ENCODE results near the gene ST8SIA5.

ST8SIA5 gene

DNA sequence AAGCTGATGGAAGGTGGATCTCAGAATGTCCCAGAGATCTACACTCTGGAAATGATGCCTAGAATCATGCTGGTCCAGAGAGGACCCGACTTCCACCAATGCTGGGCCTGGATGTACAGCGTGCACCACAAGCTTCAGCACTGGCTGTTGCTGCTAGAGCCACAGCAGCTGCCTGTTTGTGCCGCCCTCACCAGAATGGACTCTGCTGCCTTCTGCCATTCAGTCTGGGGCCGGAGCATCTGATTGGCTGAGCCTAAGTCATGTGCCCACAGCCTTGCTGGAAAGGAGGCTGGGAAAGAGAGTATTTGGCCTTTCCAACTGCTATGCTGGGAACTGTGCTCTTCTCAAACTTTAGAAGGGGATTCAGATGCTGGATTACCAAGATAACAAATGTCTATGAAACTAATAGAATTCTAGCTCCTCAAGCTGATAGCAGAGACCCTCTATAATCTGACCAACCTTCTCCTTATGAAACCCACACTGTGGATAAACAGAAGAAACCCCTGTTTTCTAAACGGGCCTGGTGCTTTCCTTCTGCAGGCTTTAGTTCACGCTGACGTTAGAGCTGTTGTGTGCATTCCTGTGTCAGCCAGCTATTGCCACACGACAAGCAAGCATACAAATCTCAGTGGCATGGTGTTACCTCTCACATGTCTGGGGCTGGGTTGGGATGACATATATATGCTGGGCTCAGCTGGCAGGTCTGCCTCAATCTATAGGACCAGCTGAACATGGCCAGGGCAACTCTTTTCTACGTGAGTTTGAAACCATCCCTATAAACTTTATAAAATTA is 95.7 kb downstream of the ST8SIA5 start:
- H3F3A ChIP-seq (ENCODE audit: control insufficient read depth, insufficient read depth), result no peaks in the 10 kb centered on the region
- H4K20me1 ChIP-seq (ENCODE audit: control insufficient read depth, insufficient read depth, low read depth, low read length), result no peaks in the 10 kb centered on the region; the same call in 1 of the 2 replicates
- H3K9me2 ChIP-seq (replicated peaks; ENCODE audit: control insufficient read depth, low read length), result no peaks in the 10 kb centered on the region
- no peak overlapping the region for H3K4me2 ChIP-seq (ENCODE audit: low read length)
- H3K36me3 ChIP-seq (ENCODE audit: control insufficient read depth, low read length), result no peaks in the 10 kb centered on the region
- no peak overlapping the region for H3K27ac ChIP-seq (ENCODE audit: low read depth, low read length)
- H3K79me2 ChIP-seq (ENCODE audit: control insufficient read depth, low read length), result no peaks in the 10 kb centered on the region
- no peaks in the 10 kb centered on the region; the same call in 1 of the 2 replicates for H3K27me3 ChIP-seq (ENCODE audit: control insufficient read depth, low read length)
- no peak overlapping the region for H3K4me3 ChIP-seq (ENCODE audit: low read length)
- no peaks in the 10 kb centered on the region for H3K9me3 ChIP-seq (ENCODE audit: control insufficient read depth, insufficient read depth, low read length)
- TF ChIP-seq CTCF (IDR thresholded peaks at IDR 0.05; ENCODE audit: low read depth, low read length, poor library complexity, severe bottlenecking), result no peak
- no peak for TF ChIP-seq EZH2phosphoT487 (IDR thresholded peaks at IDR 0.05; ENCODE audit: borderline replicate concordance, low read length)
- H3K4me1 ChIP-seq (ENCODE audit: control insufficient read depth, low read length), result no peaks in the 10 kb centered on the region

DNA sequence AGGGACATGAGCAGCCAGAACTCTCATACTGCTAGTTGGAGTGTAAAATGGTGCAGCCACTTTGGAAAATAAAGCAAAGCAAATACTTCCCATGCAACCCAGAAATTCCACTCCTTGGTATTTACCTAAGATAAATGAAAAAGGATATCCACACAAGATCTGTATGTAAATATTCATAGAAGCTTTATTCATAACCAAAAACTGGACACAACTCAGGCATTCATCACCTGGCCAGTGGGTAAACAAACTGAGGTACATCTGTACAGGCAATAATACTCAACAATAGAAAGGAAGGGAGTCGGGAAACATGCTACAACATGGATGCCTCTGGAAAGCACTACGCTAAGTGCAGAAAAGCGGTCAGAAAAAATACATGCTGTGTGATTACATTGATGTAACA is 97.4 kb downstream of the ST8SIA5 start:
- no peak overlapping the region for H3K4me2 ChIP-seq (ENCODE audit: low read length)
- no peaks in the 10 kb centered on the region for H3K4me1 ChIP-seq (ENCODE audit: control insufficient read depth, low read length)
- no peak for TF ChIP-seq EZH2phosphoT487 (IDR thresholded peaks at IDR 0.05; ENCODE audit: borderline replicate concordance, low read length)
- TF ChIP-seq CTCF (IDR thresholded peaks at IDR 0.05; ENCODE audit: low read depth, low read length, poor library complexity, severe bottlenecking), result no peak
- H3K9me3 ChIP-seq (ENCODE audit: control insufficient read depth, insufficient read depth, low read length), result no peaks in the 10 kb centered on the region
- H3F3A ChIP-seq (ENCODE audit: control insufficient read depth, insufficient read depth), result no peaks in the 10 kb centered on the region
- H3K27me3 ChIP-seq (ENCODE audit: control insufficient read depth, low read length), result peaks cover 8% of the 10 kb centered on the region
- no peak overlapping the region for H3K4me3 ChIP-seq (ENCODE audit: low read length)
- H3K9me2 ChIP-seq (replicated peaks; ENCODE audit: control insufficient read depth, low read length), result no peaks in the 10 kb centered on the region
- no peak overlapping the region for H3K27ac ChIP-seq (ENCODE audit: low read depth, low read length)
- H3K79me2 ChIP-seq (ENCODE audit: control insufficient read depth, low read length), result no peaks in the 10 kb centered on the region
- H3K36me3 ChIP-seq (ENCODE audit: control insufficient read depth, low read length), result no peaks in the 10 kb centered on the region
- H4K20me1 ChIP-seq (ENCODE audit: control insufficient read depth, insufficient read depth, low read depth, low read length), result no peaks in the 10 kb centered on the region; the same call in 1 of the 2 replicates

GRCh38 chr18:46657115-46657955 is 99.5 kb downstream of the ST8SIA5 start, which contains the start of gene LOXHD1:
TSS of gene LOXHD1 (minus strand) at chr18:46657220. CDS start at chr18:46657033, 187 bp downstream.
- Histone ChIP-seq H3K4me2 (ENCODE audit: low read length) (no peak within 1 kb of the TSS), H4K20me1 (ENCODE audit: control insufficient read depth, insufficient read depth, low read depth, low read length) (no peaks in the 10 kb centered on the region; the same call in 1 of the 2 replicates), H3K27ac (ENCODE audit: low read depth, low read length) (no peak within 1 kb of the TSS), H3K27me3 (ENCODE audit: control insufficient read depth, low read length) (peaks cover 15% of the 10 kb centered on the region), H3K36me3 (ENCODE audit: control insufficient read depth, low read length) (no peaks in the 10 kb centered on the region), H3K4me1 (ENCODE audit: control insufficient read depth, low read length) (no peaks in the 10 kb centered on the region), H3K79me2 (ENCODE audit: control insufficient read depth, low read length) (no peaks in the 10 kb centered on the region), H3K9me3 (ENCODE audit: control insufficient read depth, insufficient read depth, low read length) (no peaks in the 10 kb centered on the region), H3K4me3 (ENCODE audit: low read length) (no peak within 1 kb of the TSS), H3K9me2 (replicated peaks; ENCODE audit: control insufficient read depth, low read length) (no peaks in the 10 kb centered on the region), H3F3A (ENCODE audit: control insufficient read depth, insufficient read depth) (no peaks in the 10 kb centered on the region)
- no peak for TF ChIP-seq EZH2phosphoT487 (IDR thresholded peaks at IDR 0.05; ENCODE audit: borderline replicate concordance, low read length)
- no peak for TF ChIP-seq CTCF (IDR thresholded peaks at IDR 0.05; ENCODE audit: low read depth, low read length, poor library complexity, severe bottlenecking)
